IPS-15b (cell line): ENCODE measurements around the gene SLC1A1.
"Not testable (repeated sequence)": the region's sequence is repeated elsewhere in the genome, so short reads cannot be mapped to it uniquely, and the experiment has no call there.

ENCODE experiments used
- H3K27me3 ChIP-seq: one replicate; pipeline ENCODE4 v1.6.1; 2013; ENCODE audit warnings: low read length; ENCODE audit not compliant: control insufficient read depth, insufficient read depth
- H3K36me3 ChIP-seq: one replicate; pipeline ENCODE4 v1.6.1; 2013; ENCODE audit warnings: low read length; ENCODE audit not compliant: control insufficient read depth, insufficient read depth
- H3K4me1 ChIP-seq: one replicate; pipeline ENCODE4 v1.6.1; 2013; ENCODE audit warnings: mild to moderate bottlenecking, low read length; ENCODE audit not compliant: control insufficient read depth, insufficient read depth
- H3K4me3 ChIP-seq: one replicate; pipeline ENCODE4 v1.5.1; 2013; ENCODE audit warnings: low read depth, low read length
- H3K9ac ChIP-seq: one replicate; pipeline ENCODE4 v1.6.1; 2013; ENCODE audit warnings: low read depth, mild to moderate bottlenecking, low read length
- H3K9me3 ChIP-seq: one replicate; pipeline ENCODE4 v1.6.1; 2013; ENCODE audit warnings: mild to moderate bottlenecking, low read length; ENCODE audit not compliant: control insufficient read depth, insufficient read depth

Gene SLC1A1

GRCh38 chr9:4606033-4606432 is 115.8 kb downstream of the SLC1A1 start:
- H3K9ac ChIP-seq, H3K9me3 ChIP-seq, H3K4me1 ChIP-seq, H3K36me3 ChIP-seq, H3K27me3 ChIP-seq: not testable (repeated sequence)
- H3K4me3 ChIP-seq, result peak overlapping the region; percentile 43

DNA sequence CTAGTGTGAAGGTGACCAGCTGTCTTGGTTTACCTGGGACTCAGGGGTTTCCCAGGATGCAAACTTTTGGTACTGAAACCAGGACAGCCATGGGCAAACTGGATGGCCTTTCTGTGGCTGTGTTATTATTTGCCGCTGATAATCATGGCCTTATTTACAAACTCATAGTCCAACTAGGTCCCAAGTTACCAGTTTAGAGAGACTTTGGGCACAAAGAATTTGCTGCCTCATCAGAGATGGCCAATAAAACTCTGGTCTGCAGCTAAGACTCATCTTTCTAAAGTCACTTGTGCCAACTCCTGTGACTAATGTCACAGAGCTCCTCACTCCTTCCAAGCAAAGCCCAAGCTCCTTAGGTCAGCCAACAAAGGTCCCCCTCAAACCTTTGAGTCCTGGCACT is 124.4 kb downstream of the SLC1A1 start:
- no peaks in the 10 kb centered on the region for H3K27me3 ChIP-seq
- no peak overlapping the region for H3K4me3 ChIP-seq
- no peak overlapping the region for H3K9ac ChIP-seq
- H3K4me1 ChIP-seq, result peaks cover 7% of the 10 kb centered on the region
- no peaks in the 10 kb centered on the region for H3K9me3 ChIP-seq
- no peaks in the 10 kb centered on the region for H3K36me3 ChIP-seq

DNA sequence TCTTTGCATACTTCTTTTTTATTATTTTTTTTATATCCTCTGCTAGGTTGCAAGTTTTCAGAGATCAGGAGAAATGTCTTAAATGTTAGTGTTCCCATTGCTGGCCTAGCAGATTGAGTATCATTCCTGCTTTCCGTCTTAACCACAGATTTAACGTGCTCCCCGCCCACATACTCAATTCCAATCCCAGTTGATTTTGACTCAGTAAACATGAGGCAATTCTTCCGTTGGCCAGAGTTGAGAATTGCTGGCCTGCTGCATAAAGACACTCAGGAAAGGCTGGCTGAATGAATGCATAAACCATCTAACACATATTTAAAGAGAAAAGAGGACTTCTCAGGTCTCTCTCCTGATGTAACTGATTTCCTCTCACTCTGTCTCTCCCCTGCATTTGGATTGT is 125.0 kb downstream of the SLC1A1 start:
- Histone ChIP-seq H3K4me3 (no peak overlapping the region), H3K4me1 (peaks cover 10% of the 10 kb centered on the region), H3K27me3 (no peaks in the 10 kb centered on the region), H3K9ac (no peak overlapping the region), H3K36me3 (no peaks in the 10 kb centered on the region), H3K9me3 (no peaks in the 10 kb centered on the region)

DNA sequence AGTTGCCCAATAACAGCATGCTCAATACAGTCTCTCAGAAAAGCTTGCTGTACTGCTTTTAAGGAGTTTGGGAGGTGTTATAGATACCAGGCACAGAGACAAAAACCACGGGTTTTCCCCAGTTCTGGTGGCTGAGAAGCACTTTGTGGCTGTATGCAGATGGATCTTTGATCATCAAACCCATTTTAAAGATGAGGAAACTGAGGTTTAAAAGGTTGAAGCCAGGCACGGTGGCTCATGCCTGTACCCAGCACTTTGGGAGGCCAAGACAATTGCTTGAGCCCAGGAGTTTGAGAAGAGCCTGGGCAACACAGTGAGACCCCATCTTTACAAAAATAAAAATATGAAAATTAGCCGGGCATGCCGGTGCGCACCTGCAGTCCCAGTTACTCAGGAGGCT is 125.5 kb downstream of the SLC1A1 start:
- no peak overlapping the region for H3K4me3 ChIP-seq
- H3K36me3 ChIP-seq, result no peaks in the 10 kb centered on the region
- H3K27me3 ChIP-seq, result no peaks in the 10 kb centered on the region
- H3K9ac ChIP-seq, result no peak overlapping the region
- peaks cover 16% of the 10 kb centered on the region for H3K4me1 ChIP-seq
- H3K9me3 ChIP-seq, result no peaks in the 10 kb centered on the region

GRCh38 chr9:4617752-4618151 is 127.5 kb downstream of the SLC1A1 start:
- no peaks in the 10 kb centered on the region for H3K36me3 ChIP-seq
- H3K4me3 ChIP-seq, result no peak overlapping the region
- no peak overlapping the region for H3K9ac ChIP-seq
- H3K27me3 ChIP-seq, result no peaks in the 10 kb centered on the region
- H3K4me1 ChIP-seq, result peaks cover 29% of the 10 kb centered on the region
- no peaks in the 10 kb centered on the region for H3K9me3 ChIP-seq

DNA sequence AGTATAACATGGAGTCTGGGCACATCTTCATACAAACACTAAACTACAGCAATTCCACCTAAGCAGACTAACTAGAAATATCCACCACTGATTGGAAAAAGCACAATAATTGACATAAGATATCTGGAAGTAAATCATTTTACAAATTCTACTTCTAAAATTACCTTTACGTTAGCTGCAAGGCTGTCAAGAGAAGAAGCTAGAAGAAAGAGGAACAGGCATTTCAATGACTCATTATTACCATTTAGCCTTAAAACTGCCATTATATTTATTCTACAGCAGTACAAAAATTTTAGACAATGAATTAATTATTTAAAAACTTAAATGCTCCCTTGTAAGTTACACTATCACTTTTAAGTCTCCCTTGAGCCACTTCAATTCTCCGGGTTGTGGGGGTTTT is 128.4 kb downstream of the SLC1A1 start:
- H3K4me3 ChIP-seq, result no peak overlapping the region
- no peaks in the 10 kb centered on the region for H3K36me3 ChIP-seq
- no peaks in the 10 kb centered on the region for H3K27me3 ChIP-seq
- H3K9me3 ChIP-seq, result no peaks in the 10 kb centered on the region
- peaks cover 29% of the 10 kb centered on the region for H3K4me1 ChIP-seq
- no peak overlapping the region for H3K9ac ChIP-seq

GRCh38 chr9:4620057-4620765 is 129.9 kb downstream of the SLC1A1 start:
- Histone ChIP-seq H3K4me3 (no peak overlapping the region), H3K4me1 (peaks cover 29% of the 10 kb centered on the region), H3K9ac (no peak overlapping the region), H3K27me3 (no peaks in the 10 kb centered on the region), H3K9me3 (no peaks in the 10 kb centered on the region), H3K36me3 (no peaks in the 10 kb centered on the region)

GRCh38 chr9:4620881-4621555 is 130.8 kb downstream of the SLC1A1 start:
- Histone ChIP-seq H3K4me3 (no peak overlapping the region), H3K36me3 (no peaks in the 10 kb centered on the region), H3K9me3 (no peaks in the 10 kb centered on the region), H3K27me3 (no peaks in the 10 kb centered on the region), H3K9ac (no peak overlapping the region), H3K4me1 (peaks cover 32% of the 10 kb centered on the region)

DNA sequence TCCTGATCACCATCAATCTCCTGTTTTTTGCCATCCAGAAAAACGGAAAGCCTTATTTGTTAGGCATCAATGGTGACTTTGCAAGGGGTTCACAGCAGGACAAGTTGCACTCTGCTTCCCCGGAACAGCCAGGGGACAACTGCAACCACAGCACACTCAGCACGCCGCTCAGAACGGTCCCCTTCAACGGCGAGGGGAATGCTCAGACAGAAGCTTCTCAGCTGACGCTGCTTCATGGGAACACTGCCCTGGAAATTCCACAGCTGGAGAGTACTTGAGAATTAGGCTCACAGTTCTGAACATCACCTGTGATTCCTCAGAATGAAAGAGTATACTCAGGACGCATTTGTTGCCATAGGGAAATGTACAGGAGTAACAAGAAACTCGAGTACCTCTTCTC is 131.7 kb downstream of the SLC1A1 start:
- Histone ChIP-seq H3K9me3 (no peaks in the 10 kb centered on the region), H3K4me1 (peaks cover 32% of the 10 kb centered on the region), H3K9ac (no peak overlapping the region), H3K4me3 (no peak overlapping the region), H3K36me3 (no peaks in the 10 kb centered on the region), H3K27me3 (no peaks in the 10 kb centered on the region)

- peaks cover 11% of the 10 kb centered on the region for H3K4me1 ChIP-seq
- no peaks in the 10 kb centered on the region for H3K36me3 ChIP-seq
- H3K27me3 ChIP-seq, result no peaks in the 10 kb centered on the region
- H3K9me3 ChIP-seq, result no peaks in the 10 kb centered on the region
- no peak overlapping the region for H3K4me3 ChIP-seq
- H3K9ac ChIP-seq, result no peak overlapping the region
Observed at GRCh38 chr9:4630836-4631235, 140.6 kb downstream of the SLC1A1 start.
